ENCODE data around the gene HCST.
"Not testable (repeated sequence)": the region's sequence is repeated elsewhere in the genome, so short reads cannot be mapped to it uniquely, and the experiment has no call there.

HCST gene

GRCh38 chr19:35869327-35870123 is 32.8 kb upstream of the HCST start:
- no peak for TF ChIP-seq CTCF (IDR thresholded peaks at IDR 0.05)
- no peak for DNase-seq (ENCODE audit: low spot score)
- no peak overlapping the region for H3K27ac ChIP-seq
- H3K4me3 ChIP-seq, result peak overlapping the region; percentile 75

- not testable (repeated sequence) for DNase-seq (ENCODE audit: low spot score); H3K27ac ChIP-seq
- peak overlapping the region; percentile 75 for H3K4me3 ChIP-seq
These were observed 32.1 kb upstream of the HCST start for GRCh38 chr19:35870124-35870736.

DNA sequence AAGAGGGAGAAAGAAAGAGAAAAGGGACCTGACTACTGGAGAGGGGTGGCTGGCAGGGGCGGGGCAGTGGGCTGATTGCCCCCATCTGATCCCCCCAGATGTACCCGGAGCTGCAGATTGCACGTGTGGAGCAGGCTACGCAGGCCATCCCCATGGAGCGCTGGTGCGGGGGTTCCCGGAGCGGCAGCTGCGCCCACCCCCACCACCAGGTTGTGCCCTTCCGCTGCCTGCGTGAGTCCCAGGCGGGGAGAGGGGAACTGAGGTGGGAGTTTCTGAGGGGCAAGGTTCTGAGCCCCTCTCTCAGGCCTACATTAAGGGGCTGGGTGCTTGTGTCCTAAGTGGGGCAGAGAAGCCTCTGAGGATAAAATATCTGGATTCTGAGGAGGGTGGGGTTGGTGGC is 31.5 kb upstream of the HCST start:
- Histone ChIP-seq H3K27ac (no peak overlapping the region), H3K4me3 (no peak overlapping the region)
- DNase-seq (ENCODE audit: low spot score), result no peak
- no peak for TF ChIP-seq CTCF (IDR thresholded peaks at IDR 0.05)

DNA sequence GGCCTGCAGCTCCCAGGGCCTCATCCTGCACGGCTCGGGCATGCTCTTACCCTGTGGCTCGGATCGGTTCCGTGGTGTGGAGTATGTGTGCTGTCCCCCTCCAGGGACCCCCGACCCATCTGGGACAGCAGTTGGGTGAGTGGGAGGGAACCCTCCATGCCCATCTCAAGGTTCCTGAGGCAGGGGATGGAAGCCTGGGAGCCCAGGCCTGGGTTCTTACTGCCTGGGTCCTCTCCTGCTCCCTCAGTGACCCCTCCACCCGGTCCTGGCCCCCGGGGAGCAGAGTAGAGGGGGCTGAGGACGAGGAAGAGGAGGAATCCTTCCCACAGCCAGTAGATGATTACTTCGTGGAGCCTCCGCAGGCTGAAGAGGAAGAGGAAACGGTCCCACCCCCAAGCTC is 30.7 kb upstream of the HCST start:
- H3K27ac ChIP-seq, result no peak overlapping the region
- no peak for DNase-seq (ENCODE audit: low spot score)
- no peak overlapping the region for H3K4me3 ChIP-seq
- no peak for TF ChIP-seq CTCF (IDR thresholded peaks at IDR 0.05)

- no peak for TF ChIP-seq CTCF (IDR thresholded peaks at IDR 0.05)
- no peak for DNase-seq (ENCODE audit: low spot score)
These were observed 30.1 kb upstream of the HCST start for GRCh38 chr19:35872180-35872579.

DNA sequence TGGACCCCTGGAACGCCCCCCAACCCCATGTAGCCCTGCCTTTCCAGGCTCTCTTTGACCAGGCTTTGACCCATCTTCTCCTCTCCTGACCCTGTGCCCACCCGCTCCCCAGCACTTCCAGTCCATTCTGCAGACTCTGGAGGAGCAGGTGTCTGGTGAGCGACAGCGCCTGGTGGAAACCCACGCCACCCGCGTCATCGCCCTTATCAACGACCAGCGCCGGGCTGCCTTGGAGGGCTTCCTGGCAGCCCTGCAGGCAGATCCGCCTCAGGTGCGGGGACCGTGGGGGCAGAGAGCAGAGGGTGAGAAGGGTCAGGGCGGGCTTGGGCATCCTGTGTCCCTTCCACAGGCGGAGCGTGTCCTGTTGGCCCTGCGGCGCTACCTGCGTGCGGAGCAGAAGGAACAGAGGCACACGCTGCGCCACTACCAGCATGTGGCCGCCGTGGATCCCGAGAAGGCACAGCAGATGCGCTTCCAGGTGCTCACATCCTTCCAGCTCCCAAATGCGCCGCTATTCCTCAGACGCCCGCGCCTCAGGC is 27.9 kb upstream of the HCST start:
- DNase-seq (ENCODE audit: low spot score), result no peak
- no peak for TF ChIP-seq CTCF (IDR thresholded peaks at IDR 0.05)
- Histone ChIP-seq H3K4me3 (no peak overlapping the region), H3K27ac (no peak overlapping the region)

More at GRCh38 chr19:35872180-35872579, 30.1 kb upstream of the HCST start:
- Histone ChIP-seq H3K4me3 (no peak overlapping the region), H3K27ac (no peak overlapping the region)

- no peak for DNase-seq (ENCODE audit: low spot score)
- Histone ChIP-seq H3K4me3 (no peak overlapping the region), H3K27ac (no peak overlapping the region)
- no peak for TF ChIP-seq CTCF (IDR thresholded peaks at IDR 0.05)
These were observed 23.3 kb upstream of the HCST start for GRCh38 chr19:35879068-35879467.
